H1 (cell line): Measurements from ENCODE around the gene TCF7L1. TPM values are rescaled to one million over a fixed set of nuclear protein-coding genes. Genes with fewer than 3 reads are reported as not detected.

Source experiments
- BACH1 ChIP-seq: IDR thresholded peaks from 2 replicates; pipeline ENCODE4 v1.6.1; 2012; ENCODE audit warnings: low read length, improper control_type of control experiment
- CTBP2 ChIP-seq: IDR thresholded peaks from 2 replicates; pipeline ENCODE4 v1.7.0; 2011; ENCODE audit warnings: borderline replicate concordance, mild to moderate bottlenecking, moderate library complexity, mixed read lengths, low read length; ENCODE audit not compliant: insufficient read depth, insufficient read length
- FOSL1 ChIP-seq: IDR thresholded peaks from 2 replicates; pipeline ENCODE4 v1.6.1; 2011; ENCODE audit warnings: mild to moderate bottlenecking, low read depth, low read length, moderate library complexity; ENCODE audit not compliant: insufficient read depth
- GABPA ChIP-seq: IDR thresholded peaks from 2 replicates; pipeline ENCODE4 v1.6.1; 2011; ENCODE audit warnings: mild to moderate bottlenecking, low read length, moderate library complexity, borderline replicate concordance; ENCODE audit not compliant: insufficient read depth
- GTF2F1 ChIP-seq: IDR thresholded peaks from 2 replicates; pipeline ENCODE4 v1.6.1; 2012; ENCODE audit warnings: low read depth, low read length, improper control_type of control experiment, borderline replicate concordance
- POLR2A ChIP-seq, 2 experiments: IDR thresholded peaks; 1 replicate in 1 of 2; 2 replicates in 1 of 2; pipeline ENCODE4 v1.6.1; 2011; ENCODE audit warnings: low read depth in 2 of 2, low read length in 2 of 2, mild to moderate bottlenecking in 2 of 2; ENCODE audit errors: control extremely low read depth in 1 of 2
- RAD21 ChIP-seq, 2 experiments: IDR thresholded peaks in 1 of 2; conservative IDR thresholded peaks in 1 of 2; 2 replicates each; pipeline ENCODE4 v1.6.1; 2011; ENCODE audit warnings: low read depth in 2 of 2, low read length in 2 of 2, improper control_type of control experiment in 1 of 2, inconsistent platforms in 1 of 2, mild to moderate bottlenecking in 1 of 2, moderate library complexity in 1 of 2
- SIN3A ChIP-seq, 2 experiments: IDR thresholded peaks in 1 of 2; conservative IDR thresholded peaks in 1 of 2; 2 replicates each; pipeline ENCODE4 v1.6.1; 2011 to 2012; ENCODE audit warnings: low read length in 2 of 2, improper control_type of control experiment in 1 of 2, low read depth in 1 of 2, mild to moderate bottlenecking in 1 of 2
- TCF12 ChIP-seq: IDR thresholded peaks from 2 replicates; pipeline ENCODE4 v1.6.1; 2011; ENCODE audit warnings: low read depth, mild to moderate bottlenecking, low read length
- polyA plus RNA-seq, 7 experiments: library from polyadenylated mRNA; depleted of rRNA in 3 of 7; stranded (reverse) in 5 of 7; unstranded in 2 of 7; fragments of >200 nt in 5 of 7; fragments of 200-250 nt in 2 of 7; gene quantifications; 1 replicate in 5 of 7; 2 replicates in 1 of 7; 4 replicates in 1 of 7; pipeline versions ENCODE4 v1.2.1 to v1.2.3, GENCODE V29; 2011 to 2013; ENCODE audit warnings: missing spikeins in 2 of 7, mixed read lengths in 2 of 7
- total RNA-seq: library from RNA; stranded (reverse); fragmentation: NEBNext Ultra II Directional; extraction: Animal tissue kit (Norgen Biotek cat#: 25700); gene quantifications from 2 replicates; pipeline ENCODE4 v1.2.1, GENCODE V29; 2021
- TF ChIP-seq, protein P1 (sequence below): IDR thresholded peaks from 2 replicates; pipeline ENCODE4 v1.6.1; 2012; ENCODE audit warnings: low read length, inconsistent platforms

Gene TCF7L1
- total and polyA plus RNA-seq, 2 of the 8 experiments (the other 6 are each of a cell fraction or from before 2014, with no cell fraction given) = 27.5 to 108 TPM

DNA sequence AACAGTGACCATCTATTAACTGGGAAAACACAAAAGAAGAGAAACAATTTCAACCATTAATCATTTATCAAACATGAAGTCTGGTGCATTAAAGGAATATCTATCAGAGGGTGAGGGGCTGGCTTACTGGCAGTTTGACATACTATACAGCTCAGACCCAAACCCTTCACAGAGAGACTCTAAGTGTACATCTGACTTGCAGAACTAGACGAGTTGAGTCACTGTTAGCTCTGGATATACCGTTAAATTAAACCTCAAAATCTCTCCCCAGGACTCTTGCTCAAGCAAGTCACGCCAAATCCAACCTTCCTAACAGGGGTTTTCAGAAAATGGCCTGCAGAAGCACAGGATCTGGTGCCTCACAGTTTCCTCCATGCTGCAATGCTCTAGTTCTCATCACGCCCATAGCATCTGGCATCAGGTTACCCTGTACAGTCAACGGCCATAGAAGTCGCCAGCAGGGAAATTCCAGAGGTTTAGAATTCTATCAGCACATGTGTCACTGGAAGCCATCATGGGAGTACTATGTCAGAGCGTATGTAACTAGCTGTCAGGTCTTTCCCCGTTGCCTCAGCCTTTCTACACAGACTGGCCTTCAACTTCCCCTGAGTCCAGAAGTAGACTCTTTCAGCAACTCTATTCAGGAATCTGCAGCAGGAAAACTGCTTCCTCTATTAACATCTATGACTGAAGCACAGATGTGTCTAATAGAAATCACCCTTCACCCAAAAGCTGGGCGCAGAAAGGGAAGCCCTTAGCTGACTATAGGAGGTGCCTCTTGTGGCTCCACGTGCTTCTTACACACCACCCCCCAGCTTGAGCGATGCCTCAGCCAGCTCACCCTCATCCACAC lies 185.3 kb downstream of the TCF7L1 start (continued):
- TF ChIP-seq, protein P1, sequence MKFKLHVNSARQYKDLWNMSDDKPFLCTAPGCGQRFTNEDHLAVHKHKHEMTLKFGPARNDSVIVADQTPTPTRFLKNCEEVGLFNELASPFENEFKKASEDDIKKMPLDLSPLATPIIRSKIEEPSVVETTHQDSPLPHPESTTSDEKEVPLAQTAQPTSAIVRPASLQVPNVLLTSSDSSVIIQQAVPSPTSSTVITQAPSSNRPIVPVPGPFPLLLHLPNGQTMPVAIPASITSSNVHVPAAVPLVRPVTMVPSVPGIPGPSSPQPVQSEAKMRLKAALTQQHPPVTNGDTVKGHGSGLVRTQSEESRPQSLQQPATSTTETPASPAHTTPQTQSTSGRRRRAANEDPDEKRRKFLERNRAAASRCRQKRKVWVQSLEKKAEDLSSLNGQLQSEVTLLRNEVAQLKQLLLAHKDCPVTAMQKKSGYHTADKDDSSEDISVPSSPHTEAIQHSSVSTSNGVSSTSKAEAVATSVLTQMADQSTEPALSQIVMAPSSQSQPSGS = no peak
- TF ChIP-seq GABPA = no peak
- TF ChIP-seq FOSL1 = no peak
- TF ChIP-seq TCF12 = no peak
- no peak for TF ChIP-seq BACH1
- TF ChIP-seq SIN3A (conservative IDR thresholded peaks at IDR 0.05 in 1 of 2, IDR thresholded peaks at IDR 0.05 in 1 of 2; ENCODE audit: low read depth in 1 of 2, low read length in 2 of 2) = no peak
- TF ChIP-seq RAD21 (IDR thresholded peaks at IDR 0.05 in 1 of 2, conservative IDR thresholded peaks at IDR 0.05 in 1 of 2; ENCODE audit: low read depth in 2 of 2, low read length in 2 of 2) = no peak
- TF ChIP-seq POLR2A (IDR thresholded peaks at IDR 0.05; ENCODE audit: control extremely low read depth in 1 of 2, low read depth in 2 of 2, low read length in 2 of 2) = no peak
- TF ChIP-seq CTBP2 = no peak
- no peak for TF ChIP-seq GTF2F1
- TF ChIP-seq, all 59 proteins: peak for 0
